ENCODE results near the gene LDHA. TPM values are rescaled to one million over a fixed set of nuclear protein-coding genes. Genes with fewer than 3 reads are reported as not detected.

The LDHA gene
- total RNA-seq, 1 experiment from 2014 or later = 644 TPM

GRCh38 chr11:18394275-18394927 is at the start of gene LDHA (continued):
- TF ChIP-seq PRDM15 (CRISPR knock-in tag; IDR thresholded peaks at IDR 0.05) = peak; percentile 22; the same call in 1 of the 2 replicates
- no peak for TF ChIP-seq NFYB (CRISPR knock-in tag; conservative IDR thresholded peaks at IDR 0.05; ENCODE audit: low read depth)
- no peak for TF ChIP-seq ZNF512 (CRISPR knock-in tag; IDR thresholded peaks at IDR 0.05; ENCODE audit: borderline replicate concordance)
- TF ChIP-seq HMGA2 (CRISPR knock-in tag; IDR thresholded peaks at IDR 0.05) = no peak
- no peak for TF ChIP-seq NFATC4 (CRISPR knock-in tag; IDR thresholded peaks at IDR 0.05)
- TF ChIP-seq TEAD1 (CRISPR knock-in tag; IDR thresholded peaks at IDR 0.05) = 0 out of 2 replicates have a peak, but pooled peaks have one; percentile 68
- TF ChIP-seq EMX1 (CRISPR knock-in tag; IDR thresholded peaks at IDR 0.05) = no peak
- TF ChIP-seq TP53 (CRISPR knock-in tag; IDR thresholded peaks at IDR 0.05) = peak; percentile 83; the same call in 1 of the 2 replicates
- peak; percentile 17; the same call in 1 of the 2 replicates for TF ChIP-seq E2F4 (CRISPR knock-in tag; IDR thresholded peaks at IDR 0.05; ENCODE audit: borderline replicate concordance, low read depth)
- no peak for TF ChIP-seq OVOL2 (CRISPR knock-in tag; IDR thresholded peaks at IDR 0.05; ENCODE audit: borderline replicate concordance)
- TF ChIP-seq ATF1 (CRISPR knock-in tag; IDR thresholded peaks at IDR 0.05) = peak; percentile 89
- no peak for TF ChIP-seq ZNF532 (CRISPR knock-in tag; IDR thresholded peaks at IDR 0.05; ENCODE audit: borderline replicate concordance)
- TF ChIP-seq GTF2I (CRISPR knock-in tag; conservative IDR thresholded peaks at IDR 0.05) = no peak
- no peak for TF ChIP-seq CDX4 (CRISPR knock-in tag; IDR thresholded peaks at IDR 0.05; ENCODE audit: borderline replicate concordance)
- no peak for TF ChIP-seq GRHL2 (CRISPR knock-in tag; IDR thresholded peaks at IDR 0.05; ENCODE audit: insufficient replicate concordance, severe bottlenecking)
- TF ChIP-seq ZNF121 (CRISPR knock-in tag; IDR thresholded peaks at IDR 0.05) = no peak
- peak; percentile 70; the same call in 1 of the 2 replicates for TF ChIP-seq ARID4B (CRISPR knock-in tag; IDR thresholded peaks at IDR 0.05; ENCODE audit: borderline replicate concordance)
- TF ChIP-seq GABPB1 (CRISPR knock-in tag; IDR thresholded peaks at IDR 0.05) = peak; percentile 83
- TF ChIP-seq CTCF (IDR thresholded peaks at IDR 0.05) = no peak
- 0 out of 2 replicates have a peak, but pooled peaks have one; percentile 48 for TF ChIP-seq ZNF317 (CRISPR knock-in tag; IDR thresholded peaks at IDR 0.05; ENCODE audit: borderline replicate concordance, low read depth)
- TF ChIP-seq ZNF396 (CRISPR knock-in tag; IDR thresholded peaks at IDR 0.05; ENCODE audit: borderline replicate concordance) = no peak

Data from WTC11 (cell line).